ENCODE data around the gene MRO.

GRCh38 chr18:50749945-50750344 lies 69.9 kb downstream of the MRO start:
- TF ChIP-seq CTCF (IDR thresholded peaks at IDR 0.05) (no peak), POLR2A (IDR thresholded peaks at IDR 0.05) (no peak)

All from right lobe of liver (tissue), 4 donors.